A673 (cell line): ENCODE measurements around the gene OTOG. TPM values are rescaled to one million over a fixed set of nuclear protein-coding genes. Genes with fewer than 3 reads are reported as not detected.

Experiments used
- BruUV-seq: library from RNA; stranded (reverse); fragments of 400-500 nt; replicated peaks from 2 replicates; lab custom pipeline; 2021; lab: Mats Ljungman, UMichigan
- CTCF ChIA-PET: fragments of 300-600 bp; sonication (Branson Sonifier 250); formaldehyde crosslinking; loops from one replicate; lab custom pipeline; 2022; ENCODE audit warnings: antibody characterized with exemption; lab: Charles Lee
- POLR2A ChIA-PET: fragments of 300-600 bp; sonication (Branson Sonifier 250); formaldehyde crosslinking; loops from one replicate; lab custom pipeline; 2022; ENCODE audit warnings: antibody characterized with exemption; ENCODE audit not compliant: low non-redundant PET; lab: Charles Lee
- DNase-seq: peaks from one replicate; pipeline ENCODE4 v3.0.0-alpha.2; 2015; ENCODE audit warnings: low spot score
- H3K27ac ChIP-seq: fragments of 200-600 bp; sonication (generic); 2 replicates; pipeline ENCODE4 v1.5.1; 2016; ENCODE audit warnings: mixed run types, low read depth, mild to moderate bottlenecking, mixed read lengths, antibody characterized with exemption, low read length; ENCODE audit not compliant: poor library complexity, severe bottlenecking
- H3K27me3 ChIP-seq: fragments of 200-600 bp; sonication (generic); replicated peaks from 2 replicates; pipeline ENCODE4 v1.6.1; 2017; ENCODE audit warnings: mixed run types, low read depth, mild to moderate bottlenecking, mixed read lengths, antibody characterized with exemption, low read length; ENCODE audit not compliant: insufficient read depth, poor library complexity
- H3K36me3 ChIP-seq: fragments of 200-600 bp; sonication (generic); 2 replicates; pipeline ENCODE4 v1.6.1; 2016; ENCODE audit warnings: mixed run types, mild to moderate bottlenecking, mixed read lengths, antibody characterized with exemption, low read length; ENCODE audit not compliant: insufficient read depth, poor library complexity, severe bottlenecking
- H3K4me1 ChIP-seq: fragments of 200-600 bp; sonication (generic); 2 replicates; pipeline ENCODE4 v1.6.1; 2017; ENCODE audit warnings: mixed run types, mild to moderate bottlenecking, mixed read lengths, antibody characterized with exemption, low read length; ENCODE audit not compliant: insufficient read depth, poor library complexity, severe bottlenecking
- H3K4me3 ChIP-seq: fragments of 200-600 bp; sonication (generic); 2 replicates; pipeline ENCODE4 v1.5.1; 2016; ENCODE audit warnings: low read depth, mixed run types, mild to moderate bottlenecking, mixed read lengths, low read length; ENCODE audit not compliant: poor library complexity, severe bottlenecking
- H3K9me3 ChIP-seq: fragments of 200-600 bp; sonication (generic); 2 replicates; pipeline ENCODE4 v1.6.1; 2016; ENCODE audit warnings: mixed run types, low read depth, mild to moderate bottlenecking, mixed read lengths, antibody characterized with exemption, low read length; ENCODE audit not compliant: poor library complexity, severe bottlenecking
- CTCF ChIP-seq: fragments of 300-800, 200-600 bp; sonication (generic); conservative IDR thresholded peaks from 2 replicates; pipeline ENCODE4 v1.5.1; 2017; ENCODE audit warnings: low read depth, mild to moderate bottlenecking, antibody characterized with exemption, low read length, moderate library complexity, mixed read lengths
- EZH2 ChIP-seq: fragments of 200-600 bp; sonication (generic); IDR thresholded peaks from 2 replicates; pipeline ENCODE4 v1.6.1; 2017; ENCODE audit warnings: borderline replicate concordance, low read depth, mild to moderate bottlenecking, mixed read lengths, antibody characterized with exemption, low read length; ENCODE audit not compliant: poor library complexity, severe bottlenecking
- intact Hi-C: fragments of 100-400 bp; cut with micrococcal nuclease; formaldehyde crosslinking; loops from one replicate; pipeline ENCODE4 v1.10.0; 2022; ENCODE audit not compliant: unreplicated experiment
- total RNA-seq: library from RNA; stranded (reverse); gene quantifications from 2 replicates; pipeline ENCODE4 v1.2.3, GENCODE V29; 2021

The OTOG gene
- total RNA-seq, 1 experiment from 2014 or later: not detected

- H3K4me1 ChIP-seq: no peaks in the 10 kb centered on the region
- no TSS peak for BruUV-seq
- H3K27me3 ChIP-seq: peaks cover 81% of the 10 kb centered on the region
- H3K27ac ChIP-seq: no peak overlapping the region
- no peak overlapping the region for H3K4me3 ChIP-seq
- TF ChIP-seq EZH2: no peak
- TF ChIP-seq CTCF: no peak
- no peaks in the 10 kb centered on the region for H3K9me3 ChIP-seq
- intact Hi-C loops: no loop called here
- CTCF ChIA-PET: no interaction called here
- no peak for DNase-seq
- H3K36me3 ChIP-seq: no peaks in the 10 kb centered on the region
- POLR2A ChIA-PET: no interaction called here
These were observed 141.0 kb downstream of the OTOG start for GRCh38 chr11:17687946-17688670.

- Histone ChIP-seq H3K27me3 (peaks cover 83% of the 10 kb centered on the region), H3K4me3 (no peak overlapping the region), H3K9me3 (no peaks in the 10 kb centered on the region), H3K4me1 (no peaks in the 10 kb centered on the region), H3K36me3 (no peaks in the 10 kb centered on the region), H3K27ac (no peak overlapping the region)
- no peak for DNase-seq
- TF ChIP-seq EZH2: no peak
- TF ChIP-seq CTCF: no peak
- BruUV-seq: no TSS peak
- ChIA-PET POLR2A (no interaction called here), CTCF (no interaction called here)
- intact Hi-C loops: no loop called here
These were observed 144.5 kb downstream of the OTOG start for GRCh38 chr11:17691550-17691949.

GRCh38 chr11:17691976-17692375 lies 144.9 kb downstream of the OTOG start:
- Histone ChIP-seq H3K36me3 (no peaks in the 10 kb centered on the region), H3K9me3 (no peaks in the 10 kb centered on the region), H3K4me1 (no peaks in the 10 kb centered on the region), H3K4me3 (no peak overlapping the region), H3K27me3 (peaks cover 87% of the 10 kb centered on the region), H3K27ac (no peak overlapping the region)
- intact Hi-C loops: no loop called here
- TF ChIP-seq CTCF (no peak), EZH2 (no peak)
- BruUV-seq: no TSS peak
- no peak for DNase-seq
- ChIA-PET POLR2A (no interaction called here), CTCF (no interaction called here)
